Gastroesophageal sphincter (tissue), 3 donors: ENCODE data around the gene LYSMD4.

ENCODE experiments used
- CTCF ChIP-seq, 4 experiments: fragments of 200-600 bp in 2 of 4; fragments of 450-650 bp in 2 of 4; sonication (generic) in 1 of 4; IDR thresholded peaks; one replicate each; pipeline ENCODE4 v1.5.1; 2017 to 2019; ENCODE audit warnings: antibody characterized with exemption in 4 of 4, mild to moderate bottlenecking in 2 of 4, moderate library complexity in 2 of 4
- EP300 ChIP-seq: sonication (generic); formaldehyde crosslinking; IDR thresholded peaks from one replicate; pipeline ENCODE4 v1.6.1; 2017; ENCODE audit warnings: antibody characterized with exemption, mild to moderate bottlenecking
- POLR2A ChIP-seq, 2 donors: fragments of 450-650 bp; IDR thresholded peaks; one replicate each; pipeline ENCODE4 v1.6.1; 2017; ENCODE audit warnings: antibody characterized with exemption in 2 of 2, mild to moderate bottlenecking in 2 of 2, moderate library complexity in 1 of 2

GRCh38 chr15:99733268-99734039, at the start of gene LYSMD4:
- TF ChIP-seq POLR2A (IDR thresholded peaks at IDR 0.05) (peak; percentile 82), CTCF (IDR thresholded peaks at IDR 0.05) (peak in 1 of 4 experiments; percentile 28), EP300 (no peak)
